Neural cell (in vitro differentiated cells): ENCODE data around the gene SCTR.

ENCODE experiments used
- EP300 ChIP-seq: fragments of 450-650 bp; conservative IDR thresholded peaks from 2 replicates; pipeline ENCODE4 v1.6.1; 2014; ENCODE audit warnings: antibody characterized with exemption, mild to moderate bottlenecking, moderate library complexity; ENCODE audit not compliant: poor library complexity, severe bottlenecking
- MXI1 ChIP-seq: fragments of 450-650 bp; conservative IDR thresholded peaks from 2 replicates; pipeline ENCODE4 v1.6.1; 2014; ENCODE audit warnings: antibody characterized with exemption, mild to moderate bottlenecking; ENCODE audit not compliant: poor library complexity, severe bottlenecking
- POLR2AphosphoS5 ChIP-seq: IDR thresholded peaks from 2 replicates; pipeline ENCODE4 v1.6.1; 2012
- REST ChIP-seq: IDR thresholded peaks from 2 replicates; pipeline ENCODE4 v1.6.1; 2012; ENCODE audit warnings: borderline replicate concordance
- SMC3 ChIP-seq: fragments of 450-650 bp; conservative IDR thresholded peaks from 2 replicates; pipeline ENCODE4 v1.6.1; 2014; ENCODE audit warnings: antibody characterized with exemption, mild to moderate bottlenecking, moderate library complexity; ENCODE audit not compliant: poor library complexity
- TAF1 ChIP-seq: IDR thresholded peaks from 2 replicates; pipeline ENCODE4 v1.6.1; 2012; ENCODE audit warnings: low read depth
- TF ChIP-seq, protein P1 (sequence below): fragments of 450-650 bp; IDR thresholded peaks from 2 replicates; pipeline ENCODE4 v1.5.1; 2014; ENCODE audit warnings: antibody characterized with exemption, mild to moderate bottlenecking, moderate library complexity; ENCODE audit not compliant: poor library complexity, severe bottlenecking

GRCh38 chr2:119477113-119477505 is 47.2 kb downstream of the SCTR start:
- TF ChIP-seq, protein P1, sequence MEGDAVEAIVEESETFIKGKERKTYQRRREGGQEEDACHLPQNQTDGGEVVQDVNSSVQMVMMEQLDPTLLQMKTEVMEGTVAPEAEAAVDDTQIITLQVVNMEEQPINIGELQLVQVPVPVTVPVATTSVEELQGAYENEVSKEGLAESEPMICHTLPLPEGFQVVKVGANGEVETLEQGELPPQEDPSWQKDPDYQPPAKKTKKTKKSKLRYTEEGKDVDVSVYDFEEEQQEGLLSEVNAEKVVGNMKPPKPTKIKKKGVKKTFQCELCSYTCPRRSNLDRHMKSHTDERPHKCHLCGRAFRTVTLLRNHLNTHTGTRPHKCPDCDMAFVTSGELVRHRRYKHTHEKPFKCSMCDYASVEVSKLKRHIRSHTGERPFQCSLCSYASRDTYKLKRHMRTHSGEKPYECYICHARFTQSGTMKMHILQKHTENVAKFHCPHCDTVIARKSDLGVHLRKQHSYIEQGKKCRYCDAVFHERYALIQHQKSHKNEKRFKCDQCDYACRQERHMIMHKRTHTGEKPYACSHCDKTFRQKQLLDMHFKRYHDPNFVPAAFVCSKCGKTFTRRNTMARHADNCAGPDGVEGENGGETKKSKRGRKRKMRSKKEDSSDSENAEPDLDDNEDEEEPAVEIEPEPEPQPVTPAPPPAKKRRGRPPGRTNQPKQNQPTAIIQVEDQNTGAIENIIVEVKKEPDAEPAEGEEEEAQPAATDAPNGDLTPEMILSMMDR: no peak
- TF ChIP-seq SMC3 (no peak), TAF1 (no peak), REST (no peak), EP300 (no peak), POLR2AphosphoS5 (no peak), MXI1 (no peak)
